Left ventricle myocardium inferior (tissue), 1 donor: ENCODE results near the gene PLA2G12B. TPM values are rescaled to one million over a fixed set of nuclear protein-coding genes. Genes with fewer than 3 reads are reported as not detected.
A peak's percentile ranks its signal among the peaks of the same experiment; 100 is the strongest.

Experiments used
- DNase-seq: peaks from one replicate; pipeline ENCODE4 v3.0.0-alpha.2; 2020
- H3K27ac ChIP-seq: fragments of 200-600 bp; replicated peaks from 2 replicates; pipeline ENCODE4 v1.8.0; 2021
- H3K27me3 ChIP-seq: fragments of 200-600 bp; 2 replicates; pipeline ENCODE4 v1.8.0; 2021; ENCODE audit warnings: low read depth
- H3K36me3 ChIP-seq: fragments of 200-600 bp; 2 replicates; pipeline ENCODE4 v1.8.0; 2021
- H3K4me1 ChIP-seq: fragments of 200-600 bp; 2 replicates; pipeline ENCODE4 v1.8.0; 2021
- H3K4me3 ChIP-seq: fragments of 200-600 bp; 2 replicates; pipeline ENCODE4 v1.8.0; 2021; ENCODE audit warnings: mild to moderate bottlenecking, moderate library complexity
- H3K9me3 ChIP-seq: fragments of 200-600 bp; replicated peaks from 2 replicates; pipeline ENCODE4 v1.8.0; 2021
- CTCF ChIP-seq: fragments of 200-600 bp; IDR thresholded peaks from 2 replicates; pipeline ENCODE4 v1.8.0; 2021; ENCODE audit warnings: antibody characterized with exemption, mild to moderate bottlenecking, borderline replicate concordance
- intact Hi-C: fragments of 100-400 bp; cut with micrococcal nuclease; formaldehyde crosslinking; loops from one replicate; pipeline ENCODE4 v1.11.0; 2022
- total RNA-seq: library from RNA; stranded (reverse); fragmentation: NEBNext Ultra II Directional; extraction: Animal tissue kit (Norgen Biotek cat#: 25700); gene quantifications from one replicate; pipeline ENCODE4 v1.2.1, GENCODE V29; 2021
- donor health status: DM: no; HTN: yes; CAD: no; lungs with severe emphysema.

Gene PLA2G12B
- total RNA-seq, 1 donor from 2014 or later, result 0.33 TPM

GRCh38 chr10:72893136-72893798 lies 61.3 kb downstream of the PLA2G12B start, which contains the start of gene OIT3:
OIT3 (plus strand) TSS chr10:72893739; CDS start chr10:72893799, 60 bp downstream.
- H3K36me3 ChIP-seq, result peaks cover under 1% of the 10 kb centered on the region
- no peak within 1 kb of the TSS for H3K4me3 ChIP-seq
- no peaks in the 10 kb centered on the region for H3K9me3 ChIP-seq
- no peak for DNase-seq
- intact Hi-C loops, result no loop called here
- H3K4me1 ChIP-seq, result peaks cover 11% of the 10 kb centered on the region
- H3K27ac ChIP-seq, result no peak within 1 kb of the TSS
- H3K27me3 ChIP-seq, result no peaks in the 10 kb centered on the region
- no peak for TF ChIP-seq CTCF

- Histone ChIP-seq H3K27me3 (no peaks in the 10 kb centered on the region), H3K4me1 (peaks cover 23% of the 10 kb centered on the region), H3K36me3 (peaks cover 13% of the 10 kb centered on the region), H3K9me3 (no peaks in the 10 kb centered on the region), H3K4me3 (no peak overlapping the region), H3K27ac (no peak overlapping the region)
- DNase-seq, result no peak
- intact Hi-C loops, result no loop called here
- TF ChIP-seq CTCF, result no peak
Observed at GRCh38 chr10:72890086-72890485, 64.5 kb downstream of the PLA2G12B start.

- peaks cover 14% of the 10 kb centered on the region for H3K36me3 ChIP-seq
- TF ChIP-seq CTCF, result no peak
- peaks cover 23% of the 10 kb centered on the region for H3K4me1 ChIP-seq
- H3K4me3 ChIP-seq, result no peak overlapping the region
- intact Hi-C loops, result no loop called here
- DNase-seq, result no peak
- no peak overlapping the region for H3K27ac ChIP-seq
- H3K27me3 ChIP-seq, result no peaks in the 10 kb centered on the region
- H3K9me3 ChIP-seq, result no peaks in the 10 kb centered on the region
Observed at GRCh38 chr10:72889391-72889831, 65.2 kb downstream of the PLA2G12B start.

GRCh38 chr10:72888151-72888638 lies 66.4 kb downstream of the PLA2G12B start:
- Histone ChIP-seq H3K9me3 (no peaks in the 10 kb centered on the region), H3K27me3 (no peaks in the 10 kb centered on the region), H3K27ac (no peak overlapping the region), H3K4me3 (no peak overlapping the region), H3K4me1 (peaks cover 23% of the 10 kb centered on the region), H3K36me3 (peaks cover 20% of the 10 kb centered on the region)
- no peak for TF ChIP-seq CTCF
- DNase-seq, result no peak
- intact Hi-C loops, result no loop called here

GRCh38 chr10:72887043-72887442 lies 67.6 kb downstream of the PLA2G12B start:
- peaks cover 20% of the 10 kb centered on the region for H3K36me3 ChIP-seq
- no peak for DNase-seq
- peak overlapping the region; percentile 23 for H3K4me3 ChIP-seq
- H3K27me3 ChIP-seq, result no peaks in the 10 kb centered on the region
- no peaks in the 10 kb centered on the region for H3K9me3 ChIP-seq
- H3K4me1 ChIP-seq, result peaks cover 14% of the 10 kb centered on the region
- H3K27ac ChIP-seq, result peak overlapping the region; percentile 23
- intact Hi-C loops, result no loop called here
- no peak for TF ChIP-seq CTCF
